Measurements from ENCODE around the gene ESD.
"Not testable (repeated sequence)": the region's sequence is repeated elsewhere in the genome, so short reads cannot be mapped to it uniquely, and the experiment has no call there.

The ESD gene

GRCh38 chr13:46795321-46795720, 1.6 kb downstream of the ESD start:
- DNase-seq (ENCODE audit: low spot score), result no peak

DNA sequence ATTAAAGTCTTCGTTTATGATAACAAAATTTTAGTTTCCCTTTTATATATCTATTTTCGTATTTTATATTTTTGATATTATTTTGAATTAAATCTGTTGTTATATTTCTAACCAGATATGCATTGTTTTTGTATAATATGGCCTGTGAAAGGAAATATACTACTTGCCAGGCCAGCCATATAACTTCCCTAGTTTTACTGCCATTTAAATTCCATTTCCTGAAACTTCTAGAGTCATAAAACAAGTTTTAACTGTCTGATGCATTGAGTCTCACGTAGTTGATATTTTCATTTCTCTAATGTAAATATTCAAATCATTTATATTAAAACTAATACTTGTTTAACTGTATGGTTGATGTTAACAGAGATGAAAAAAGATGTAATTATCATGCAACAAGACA, 13.5 kb downstream of the ESD start:
- no peak for DNase-seq (ENCODE audit: low spot score)

GRCh38 chr13:46782691-46783090, 14.3 kb downstream of the ESD start:
- DNase-seq (ENCODE audit: low spot score), result no peak

GRCh38 chr13:46782066-46782465, 14.9 kb downstream of the ESD start:
- no peak for DNase-seq (ENCODE audit: low spot score)

GRCh38 chr13:46778890-46779289, 18.1 kb downstream of the ESD start:
- DNase-seq (ENCODE audit: low spot score), result no peak

- no peak for DNase-seq (ENCODE audit: low spot score)
These were observed 18.9 kb downstream of the ESD start for GRCh38 chr13:46778095-46778494.

DNA sequence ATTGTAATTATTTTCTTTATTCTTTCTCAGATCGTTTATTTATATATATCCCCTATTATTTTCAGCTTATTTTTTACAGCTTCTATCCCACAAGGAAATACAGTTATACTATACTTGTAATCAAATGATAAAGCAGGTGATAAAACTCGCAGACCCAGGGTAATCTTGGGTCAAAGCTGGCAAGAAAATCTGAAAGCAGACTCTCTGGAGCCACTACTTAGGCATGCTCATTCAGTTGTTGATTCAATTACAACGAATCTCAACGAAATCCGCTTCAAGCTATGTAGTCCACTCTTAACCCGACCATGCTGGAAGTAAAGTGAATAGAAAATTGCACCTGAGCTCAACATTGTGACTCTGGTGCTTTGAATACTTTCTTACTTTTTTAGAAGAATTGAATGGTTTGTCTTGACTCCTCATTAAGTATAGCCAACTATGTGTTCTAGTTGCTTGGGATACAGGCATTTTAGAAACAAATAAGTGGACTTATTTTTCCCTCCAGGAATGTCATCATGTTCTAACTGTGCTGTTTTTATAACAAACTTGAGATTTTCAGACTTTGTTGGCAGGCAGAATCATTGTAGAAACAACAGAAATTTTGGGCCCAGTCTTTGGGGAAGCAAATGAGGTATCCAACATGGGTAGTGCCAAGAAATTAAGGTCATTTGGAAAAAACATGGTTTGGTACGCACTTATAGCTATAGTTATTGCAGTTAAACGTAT, 21.4 kb downstream of the ESD start:
- DNase-seq (ENCODE audit: low spot score), result no peak

GRCh38 chr13:46773541-46773940, 23.4 kb downstream of the ESD start:
- DNase-seq (ENCODE audit: low spot score), result no peak

DNA sequence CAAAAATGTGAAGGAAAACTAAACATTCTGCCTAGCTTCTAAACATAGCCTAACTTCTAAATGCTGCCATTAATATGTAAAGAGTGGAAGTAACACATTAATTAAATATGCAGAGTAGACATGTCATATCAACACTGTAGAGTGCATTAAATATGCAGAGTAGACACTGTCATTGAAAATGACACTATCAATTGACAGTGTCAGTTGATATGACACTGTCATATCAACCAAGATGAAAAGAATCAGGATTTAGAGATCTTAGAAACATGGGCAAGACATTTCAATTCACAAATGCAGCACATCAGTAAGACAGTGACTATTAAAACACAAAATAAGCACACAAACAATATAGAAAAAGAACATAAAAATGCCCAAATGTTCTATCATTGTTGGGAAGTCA, 25.3 kb downstream of the ESD start:
- DNase-seq (ENCODE audit: low spot score), result no peak

- DNase-seq (ENCODE audit: low spot score), result not testable (repeated sequence)
These were observed 27.0 kb downstream of the ESD start for GRCh38 chr13:46769925-46770324.

GRCh38 chr13:46761866-46762265, 35.1 kb downstream of the ESD start:
- no peak for DNase-seq (ENCODE audit: low spot score)

DNA sequence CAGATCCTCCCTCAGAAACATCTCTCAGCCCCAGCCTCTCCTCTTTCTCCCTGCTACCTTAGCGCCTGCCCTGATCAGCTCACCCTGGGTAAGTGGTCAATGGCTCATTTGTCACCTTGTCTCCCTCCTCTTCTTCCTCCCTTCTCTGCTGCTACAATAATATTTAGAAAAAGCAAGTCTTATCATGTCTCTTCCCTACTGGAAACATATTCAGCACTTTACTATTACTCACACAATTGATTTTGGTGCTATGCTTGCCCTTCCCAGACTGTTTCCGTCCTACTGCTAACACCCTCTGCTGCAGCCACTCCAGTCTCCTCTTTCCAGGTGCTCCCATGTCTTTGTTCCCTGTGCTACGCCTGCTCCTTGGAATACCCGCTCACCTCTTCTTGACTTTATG, 35.8 kb downstream of the ESD start:
- DNase-seq (ENCODE audit: low spot score), result no peak

- no peak for DNase-seq (ENCODE audit: low spot score)
These were observed 37.1 kb downstream of the ESD start for GRCh38 chr13:46759846-46760245.

DNA sequence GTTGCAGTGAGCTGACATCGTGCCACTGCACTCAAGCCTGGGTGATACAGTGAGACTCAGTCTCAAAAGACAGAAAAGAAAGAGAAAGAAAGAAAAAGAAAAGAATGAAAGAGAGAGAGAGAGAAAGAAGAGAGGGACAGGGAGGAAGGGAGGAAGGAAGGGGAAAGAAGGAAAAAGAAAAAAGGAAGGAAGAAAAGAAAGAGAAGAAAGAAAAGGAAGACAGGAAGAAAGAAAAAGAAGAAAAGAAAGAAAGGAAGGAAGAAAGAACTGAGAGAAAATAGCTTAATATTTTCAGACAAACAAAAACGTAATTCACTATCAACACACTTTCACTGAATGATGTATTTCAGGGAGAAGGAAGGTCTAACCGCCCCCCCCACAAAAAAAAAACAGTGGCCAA, 39.3 kb downstream of the ESD start:
- no peak for DNase-seq (ENCODE audit: low spot score)

DNA sequence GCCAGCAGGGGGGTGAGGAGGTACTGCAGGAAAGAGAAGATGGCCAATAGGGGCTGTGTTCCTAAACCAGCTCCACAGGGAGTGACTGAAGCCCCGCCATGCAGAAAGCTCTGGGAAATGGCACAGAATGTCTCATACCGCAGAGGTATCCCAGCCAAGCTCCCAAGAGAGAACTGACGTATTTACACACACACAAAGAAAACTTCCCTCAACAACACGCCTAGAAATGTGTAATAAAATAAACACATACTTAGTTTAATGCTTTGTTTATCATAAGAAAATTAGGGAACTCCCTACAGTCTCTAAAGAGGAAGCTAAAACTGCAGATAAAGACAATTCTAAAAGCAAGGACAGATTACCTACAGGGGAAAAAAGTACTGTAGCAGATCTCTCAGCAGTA, 40.0 kb downstream of the ESD start:
- DNase-seq (ENCODE audit: low spot score), result no peak

DNA sequence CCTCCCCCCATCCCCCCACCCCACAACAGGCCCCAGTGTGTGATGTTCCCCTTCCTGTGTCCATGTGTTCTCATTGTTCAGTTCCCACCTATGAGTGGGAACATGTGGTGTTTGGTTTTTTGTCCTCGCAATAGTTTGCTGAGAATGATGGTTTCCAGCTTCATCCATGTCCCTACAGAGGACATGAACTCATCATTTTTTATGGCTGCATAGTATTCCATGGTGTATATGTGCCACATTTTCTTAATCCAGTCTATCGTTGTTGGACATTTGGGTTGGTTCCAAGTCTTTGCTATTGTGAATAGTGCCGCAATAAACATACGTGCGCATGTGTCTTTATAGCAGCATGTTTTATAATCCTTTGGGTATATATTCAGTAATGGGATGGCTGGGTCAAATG, 41.5 kb downstream of the ESD start:
- not testable (repeated sequence) for DNase-seq (ENCODE audit: low spot score)

DNA sequence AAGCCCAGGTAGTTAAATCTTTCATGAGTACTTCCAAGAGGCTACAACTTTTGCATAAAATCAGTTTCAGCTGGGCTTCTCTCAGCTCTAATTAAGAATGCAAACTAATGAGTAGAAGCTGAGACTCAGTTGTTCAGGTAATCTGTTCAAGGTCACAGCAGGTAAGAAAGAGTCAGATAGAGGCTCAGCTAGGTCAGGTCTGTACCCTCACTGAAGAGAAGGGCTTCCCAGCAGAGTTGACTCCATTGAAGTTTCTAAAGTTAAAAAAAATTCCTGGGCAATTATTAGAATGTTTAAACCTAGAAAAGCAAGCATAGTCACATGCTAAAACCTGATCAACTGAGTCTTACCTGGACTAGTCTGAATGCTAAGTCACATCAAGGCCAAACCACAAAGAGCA, 42.1 kb downstream of the ESD start:
- DNase-seq (ENCODE audit: low spot score), result no peak

- DNase-seq (ENCODE audit: low spot score), result no peak
These were observed 43.0 kb downstream of the ESD start for GRCh38 chr13:46753917-46754316.

DNA sequence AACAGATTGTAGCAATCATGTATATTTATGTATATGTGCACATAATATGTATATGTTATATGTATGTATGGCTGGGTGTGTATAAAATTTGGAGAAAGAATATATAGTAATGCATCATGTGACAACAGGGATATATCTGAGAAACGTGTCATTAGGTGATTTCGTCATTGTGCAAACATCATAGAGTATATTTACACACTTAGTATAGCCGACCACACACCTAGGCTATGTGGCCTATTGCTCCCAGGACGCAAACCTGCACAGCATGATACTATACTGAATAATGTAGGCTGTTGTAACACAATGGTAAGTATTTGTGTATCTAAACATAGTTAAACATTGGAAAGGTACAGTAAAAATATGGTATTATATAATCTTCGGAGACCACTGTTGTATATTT, 43.8 kb downstream of the ESD start:
- no peak for DNase-seq (ENCODE audit: low spot score)

GRCh38 chr13:46751811-46752635, 44.9 kb downstream of the ESD start:
- DNase-seq (ENCODE audit: low spot score), result peak; percentile 31

DNA sequence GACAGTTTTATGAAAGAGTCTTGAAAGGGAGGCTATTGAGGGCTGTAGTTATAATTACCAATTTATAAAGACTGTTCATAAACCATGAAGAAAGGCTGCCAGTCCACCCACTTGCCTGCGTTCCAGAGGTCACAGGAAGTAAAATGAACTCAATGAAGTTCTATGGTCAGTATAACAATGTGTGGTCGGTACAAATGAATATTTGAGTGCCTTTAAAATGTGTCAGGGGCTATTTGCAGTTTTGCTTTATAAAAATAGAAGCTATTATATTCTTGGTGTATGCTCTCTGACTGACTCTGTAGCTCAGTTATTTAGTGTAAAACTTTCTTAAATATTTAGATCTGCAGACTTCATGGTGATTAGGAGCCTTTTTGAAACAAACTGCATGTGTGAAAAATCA, 47.0 kb downstream of the ESD start:
- DNase-seq (ENCODE audit: low spot score), result no peak

DNA sequence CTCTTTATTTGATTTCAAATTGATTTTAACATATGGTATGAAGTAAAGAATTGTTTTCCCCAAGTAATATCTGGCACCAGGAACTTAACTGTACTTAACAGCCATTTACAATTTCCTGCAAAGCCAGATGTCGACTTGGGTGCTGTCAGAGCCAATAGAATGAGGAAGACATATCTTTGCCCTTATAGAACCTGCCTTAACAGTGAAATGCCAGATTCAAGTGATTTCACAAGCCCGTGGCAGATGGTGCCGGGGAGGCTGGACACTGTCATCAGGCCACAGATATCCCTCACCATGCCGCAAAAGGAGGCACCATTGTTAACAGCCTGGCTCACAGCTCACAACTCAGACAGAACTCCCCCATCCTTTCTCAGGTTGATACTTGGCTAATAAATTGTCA, 48.7 kb downstream of the ESD start:
- DNase-seq (ENCODE audit: low spot score), result no peak

GRCh38 chr13:46747031-46747820, 49.7 kb downstream of the ESD start:
- no peak for DNase-seq (ENCODE audit: low spot score)

All from Ammon's horn (tissue), 1 donor.